ENCODE data around the gene LYRM7.
"Not testable (repeated sequence)": the region's sequence is repeated elsewhere in the genome, so short reads cannot be mapped to it uniquely, and the experiment has no call there.

LYRM7 gene

DNA sequence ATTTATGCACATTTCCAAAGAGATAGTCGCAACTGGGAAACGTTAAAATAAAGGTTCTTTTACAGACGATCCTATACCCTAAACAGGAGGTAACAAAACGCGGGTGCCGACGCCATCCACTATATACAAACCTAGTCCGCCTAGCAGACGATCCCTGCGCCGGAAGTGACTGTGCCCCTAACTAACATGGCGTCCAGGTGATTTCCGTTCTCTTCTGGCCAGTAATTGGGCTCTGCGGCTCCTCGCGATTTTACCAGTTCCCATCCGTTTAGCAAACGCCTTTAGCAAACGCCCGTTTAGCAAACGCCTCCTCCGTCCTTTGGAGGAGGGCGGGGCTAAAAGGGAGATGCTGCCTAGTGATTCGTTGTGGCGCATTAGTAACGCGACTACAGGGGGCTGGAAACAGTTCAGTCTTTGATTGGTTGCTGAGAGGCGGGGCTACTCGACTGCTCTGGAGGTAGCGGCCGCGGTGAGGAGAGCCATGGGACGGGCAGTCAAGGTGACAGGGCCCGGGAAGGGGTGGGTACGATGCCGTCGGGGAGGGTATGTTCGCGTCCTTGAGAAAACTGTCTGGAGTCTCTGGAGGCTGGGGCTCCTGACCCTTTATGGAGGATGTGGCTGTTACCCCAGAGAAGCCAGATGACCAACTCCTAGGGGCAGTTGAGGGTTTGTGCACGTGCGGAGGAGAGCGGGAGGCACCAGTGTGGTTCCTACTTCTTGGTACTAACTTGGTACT lies at the start of gene LYRM7:
TSS of gene LYRM7 (plus strand) at position 405 of the 736 bp plus-strand sequence. CDS start at position 482, 77 bp downstream.
- DNase-seq, result peak; percentile 100

DNA sequence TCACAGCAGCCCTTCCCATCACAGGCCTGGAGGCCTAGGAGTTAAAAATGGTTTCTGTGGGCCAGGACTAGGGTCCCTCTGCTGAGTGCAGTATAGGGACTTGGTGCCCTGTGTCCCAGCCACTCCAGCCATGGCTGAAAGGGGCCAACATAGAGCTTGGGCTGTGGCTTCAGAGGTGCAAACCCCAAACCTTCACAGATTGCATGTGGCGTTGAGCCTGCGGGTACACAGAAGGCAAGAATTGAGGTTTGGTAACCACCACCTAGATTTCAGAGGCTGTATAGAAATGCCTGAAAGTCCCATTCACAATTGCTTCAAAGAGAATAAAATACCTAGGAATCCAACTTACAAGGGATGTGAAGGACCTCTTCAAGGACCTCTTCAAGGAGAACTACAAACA lies 43.5 kb upstream of the LYRM7 start:
- not testable (repeated sequence) for DNase-seq

DNA sequence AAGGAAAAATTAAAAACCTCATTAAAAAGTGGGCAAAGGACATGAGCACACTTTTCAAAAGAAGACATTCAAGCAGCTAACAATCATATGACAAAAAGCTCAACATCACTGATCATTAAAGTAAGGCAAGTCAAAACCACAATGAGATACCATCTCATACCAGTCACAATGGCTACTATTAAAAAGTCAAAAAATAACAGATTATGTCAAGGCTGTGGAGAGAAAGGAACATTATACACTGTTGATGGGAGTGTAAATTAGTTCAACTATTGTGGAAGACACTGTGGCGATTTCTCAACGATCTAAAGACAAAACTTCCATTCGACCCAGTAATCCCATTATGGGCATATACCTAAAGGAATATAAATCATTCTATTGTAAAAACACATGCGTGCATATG lies 41.4 kb upstream of the LYRM7 start:
- no peak for DNase-seq

DNA sequence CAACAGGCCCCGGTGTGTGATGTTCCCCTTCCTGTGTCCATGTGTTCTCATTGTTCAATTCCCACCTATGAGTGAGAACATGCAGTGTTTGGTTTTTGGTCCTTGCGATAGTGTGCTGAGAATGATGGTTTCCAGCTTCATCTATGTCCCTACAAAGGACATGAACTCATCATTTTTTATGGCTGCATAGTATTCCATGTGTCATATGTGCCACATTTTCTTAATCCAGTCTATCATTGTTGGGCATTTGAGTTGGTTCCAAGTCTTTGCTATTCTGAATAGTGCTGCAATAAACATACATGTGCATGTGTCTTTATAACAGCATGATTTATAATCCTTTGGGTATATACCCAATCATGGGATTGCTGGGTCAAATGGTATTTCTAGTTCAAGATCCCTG lies 37.7 kb upstream of the LYRM7 start:
- not testable (repeated sequence) for DNase-seq

DNA sequence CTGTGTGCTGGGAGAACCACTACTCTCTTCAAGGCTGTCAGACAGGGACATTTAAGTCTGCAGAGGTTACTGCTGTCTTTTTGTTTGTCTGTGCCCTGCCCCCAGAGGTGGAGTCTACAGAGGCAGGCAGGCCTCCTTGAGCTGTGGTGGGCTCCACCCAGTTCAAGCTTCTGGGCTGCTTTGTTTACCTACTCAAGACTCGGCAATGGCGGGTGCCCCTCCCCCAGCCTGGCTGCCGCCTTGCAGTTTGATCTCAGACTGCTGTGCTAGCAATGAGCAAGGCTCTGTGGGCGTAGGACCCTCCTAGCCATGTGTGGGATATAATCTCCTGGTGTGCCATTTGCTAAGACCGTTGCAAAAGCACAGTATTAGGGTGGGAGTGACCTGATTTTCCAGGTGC lies 32.3 kb upstream of the LYRM7 start:
- not testable (repeated sequence) for DNase-seq

DNA sequence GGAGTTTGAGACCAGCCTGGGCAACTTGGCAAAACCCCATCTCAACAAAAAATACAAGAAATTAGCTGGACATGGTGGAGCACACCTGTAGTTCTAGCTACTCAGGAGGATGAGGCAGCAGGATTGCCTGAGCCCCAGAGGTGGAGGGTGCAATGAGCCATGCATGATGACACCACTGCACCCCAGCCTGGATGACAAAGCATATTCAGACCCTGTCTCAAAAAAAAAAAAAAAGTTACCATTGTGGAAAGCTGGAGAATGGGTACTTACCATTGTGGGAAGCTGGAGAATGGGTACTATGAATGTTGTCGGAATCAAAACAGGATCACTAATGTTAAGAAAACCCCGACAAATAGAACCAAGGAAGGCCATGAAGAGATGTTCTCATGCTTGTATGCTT lies 31.4 kb upstream of the LYRM7 start:
- no peak for DNase-seq

DNA sequence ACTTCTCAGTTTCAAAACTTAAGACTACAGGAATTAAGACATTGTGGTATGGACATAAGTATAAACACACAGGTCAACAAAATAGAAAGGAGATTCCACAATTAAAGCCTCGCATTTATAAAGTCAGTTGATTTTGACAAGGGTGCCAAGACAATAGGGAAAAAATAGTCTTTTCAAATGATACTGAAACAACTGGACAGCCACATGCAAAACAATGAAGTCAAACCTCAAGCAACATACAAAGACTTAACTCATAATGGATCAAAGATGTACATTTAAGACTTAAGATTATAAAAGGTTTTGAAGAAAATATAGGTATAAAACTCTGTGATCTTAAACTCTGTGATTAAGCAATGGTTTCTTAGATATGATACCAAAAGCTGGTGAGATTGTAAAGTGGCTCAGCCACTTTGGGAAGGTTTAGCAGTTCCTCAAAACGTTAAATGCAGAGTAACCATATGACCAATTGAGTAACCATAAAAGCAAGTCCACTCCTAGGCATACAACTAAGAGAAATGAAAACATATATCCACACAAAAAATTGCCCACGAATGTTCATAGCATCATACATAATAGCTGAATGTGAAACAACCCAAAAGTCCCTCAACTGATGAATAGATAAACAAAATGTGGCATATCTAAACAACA lies 27.6 kb upstream of the LYRM7 start:
- no peak for DNase-seq

DNA sequence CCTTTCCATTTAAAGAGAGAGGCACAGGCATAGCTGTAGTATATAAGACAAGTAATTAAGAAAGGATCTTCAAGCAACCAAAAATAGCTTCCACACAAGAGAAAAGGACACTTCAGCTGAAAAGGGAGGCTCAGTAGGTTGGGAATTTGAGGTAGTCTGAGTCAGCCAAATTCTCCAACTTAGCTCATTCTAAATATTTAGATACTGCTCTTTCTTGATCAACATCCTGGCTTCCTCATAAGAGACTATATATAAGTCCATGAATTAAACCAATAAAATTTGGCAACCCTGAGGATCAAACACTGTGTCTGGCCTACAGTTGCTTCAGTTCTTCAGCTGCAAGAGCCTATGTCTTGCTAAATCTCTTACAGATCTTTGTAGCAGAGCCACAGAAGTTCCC lies 23.5 kb upstream of the LYRM7 start:
- no peak for DNase-seq

DNA sequence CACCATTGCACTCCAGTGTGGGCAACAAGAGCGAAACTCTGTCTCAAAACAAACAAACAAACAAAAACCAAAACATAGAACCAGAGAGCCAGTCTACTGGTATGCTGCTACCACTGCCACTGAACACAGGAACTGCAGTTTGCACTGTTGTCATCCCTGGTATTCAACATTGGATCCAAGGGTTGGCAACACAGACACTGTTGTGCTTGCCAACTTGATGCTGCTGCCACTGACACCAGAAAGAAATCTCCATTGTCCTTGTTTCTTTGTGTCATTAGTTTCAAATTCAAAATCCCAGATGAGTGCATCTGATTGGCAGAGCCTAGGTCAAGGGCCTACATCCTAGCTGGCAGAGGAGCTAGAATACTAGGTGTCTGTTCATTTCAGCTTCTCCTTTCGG lies 21.9 kb upstream of the LYRM7 start:
- DNase-seq, result no peak

DNA sequence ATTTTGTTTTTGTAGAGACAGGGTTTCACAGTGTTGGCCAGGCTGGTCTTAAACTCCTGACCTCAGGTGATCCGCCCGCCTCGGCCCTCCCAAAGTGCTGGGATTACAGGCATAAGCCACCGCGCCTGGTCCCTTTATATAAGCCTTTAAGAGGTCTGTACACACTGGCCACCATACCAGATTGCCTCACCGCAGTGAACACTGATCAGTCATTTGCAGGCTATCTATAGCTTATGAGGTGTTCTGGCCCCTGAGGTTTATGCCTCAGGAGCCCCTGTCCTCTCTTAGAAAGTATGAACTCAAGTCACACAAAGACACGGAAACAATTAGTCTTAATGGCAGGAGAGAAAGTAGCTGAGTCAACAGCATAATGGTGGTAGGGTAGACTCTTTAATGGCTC lies 20.3 kb upstream of the LYRM7 start:
- DNase-seq, result no peak

DNA sequence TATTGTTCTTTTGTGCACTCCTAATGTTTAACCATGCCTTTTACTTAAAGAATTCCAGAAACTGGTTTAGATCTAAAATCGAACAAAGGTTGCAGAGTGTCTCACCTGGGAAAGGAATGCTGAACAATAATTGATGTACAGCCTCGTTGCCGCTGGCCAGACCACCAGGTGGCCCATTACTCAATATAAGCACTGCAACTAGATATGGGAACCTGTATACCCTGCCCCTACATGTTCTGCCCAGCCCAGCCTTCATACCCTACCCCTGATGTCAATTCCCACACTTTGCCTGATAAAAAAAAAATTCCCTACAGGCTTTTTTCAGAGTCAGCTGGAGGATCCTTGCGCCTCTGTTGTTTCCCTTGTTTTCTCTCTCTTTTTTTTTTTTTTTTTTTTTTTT lies 19.5 kb upstream of the LYRM7 start:
- DNase-seq, result no peak

DNA sequence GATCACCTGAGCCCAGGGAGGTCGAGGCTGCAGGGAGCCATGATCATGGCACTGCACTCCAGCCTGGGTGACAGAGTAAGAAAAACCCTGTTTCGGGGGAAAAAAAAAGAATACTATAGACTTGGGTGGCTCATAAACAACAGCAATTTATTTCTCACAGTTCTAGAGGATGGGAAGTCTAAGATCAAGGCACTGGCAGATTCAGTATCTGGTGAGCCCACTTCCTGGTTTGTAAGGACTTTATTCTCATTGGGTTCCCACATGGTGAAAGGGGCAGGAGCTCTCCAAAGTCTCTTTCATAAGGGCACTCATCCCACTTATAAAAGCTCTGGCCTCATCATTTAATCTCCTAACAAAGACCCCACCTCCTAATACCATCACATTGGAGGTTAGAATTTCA lies 14.4 kb upstream of the LYRM7 start:
- no peak for DNase-seq

DNA sequence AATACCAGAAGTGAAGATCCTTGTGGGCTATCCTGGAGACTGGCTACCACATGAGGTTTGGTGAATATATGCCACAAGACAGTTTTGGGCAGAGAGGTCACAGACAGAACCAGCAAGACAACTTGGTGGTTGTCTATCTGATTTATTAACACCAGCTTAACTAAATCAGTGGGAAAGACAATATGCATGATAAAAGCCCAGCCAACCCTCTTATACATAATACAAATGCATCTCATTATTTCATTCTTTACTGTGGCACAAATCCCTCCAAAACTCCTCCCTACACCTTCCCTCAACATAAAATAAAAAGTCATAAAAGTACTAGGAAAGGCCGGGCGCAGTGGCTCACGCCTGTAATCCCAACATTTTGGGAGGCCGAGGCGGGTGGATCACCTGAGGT lies 13.8 kb upstream of the LYRM7 start:
- DNase-seq, result no peak

DNA sequence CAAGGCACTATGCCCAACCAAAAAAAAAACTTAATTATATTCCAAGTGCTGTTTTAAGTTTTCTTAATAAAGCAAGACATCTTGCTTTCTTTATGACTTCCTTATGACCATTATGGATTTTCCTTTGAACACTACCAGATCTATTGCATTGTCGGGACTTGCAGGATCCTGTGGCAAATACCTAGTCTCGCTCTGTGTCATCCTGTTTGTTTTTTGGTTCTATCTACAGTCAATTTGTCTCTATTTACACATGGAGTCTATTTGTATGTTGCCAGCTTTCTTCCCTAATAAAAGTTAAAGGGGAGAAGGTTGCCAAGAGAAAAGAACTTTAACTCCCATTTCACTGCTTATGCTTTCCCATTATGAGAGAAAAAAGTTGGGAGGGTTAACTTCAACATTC lies 10.6 kb upstream of the LYRM7 start:
- DNase-seq, result no peak

DNA sequence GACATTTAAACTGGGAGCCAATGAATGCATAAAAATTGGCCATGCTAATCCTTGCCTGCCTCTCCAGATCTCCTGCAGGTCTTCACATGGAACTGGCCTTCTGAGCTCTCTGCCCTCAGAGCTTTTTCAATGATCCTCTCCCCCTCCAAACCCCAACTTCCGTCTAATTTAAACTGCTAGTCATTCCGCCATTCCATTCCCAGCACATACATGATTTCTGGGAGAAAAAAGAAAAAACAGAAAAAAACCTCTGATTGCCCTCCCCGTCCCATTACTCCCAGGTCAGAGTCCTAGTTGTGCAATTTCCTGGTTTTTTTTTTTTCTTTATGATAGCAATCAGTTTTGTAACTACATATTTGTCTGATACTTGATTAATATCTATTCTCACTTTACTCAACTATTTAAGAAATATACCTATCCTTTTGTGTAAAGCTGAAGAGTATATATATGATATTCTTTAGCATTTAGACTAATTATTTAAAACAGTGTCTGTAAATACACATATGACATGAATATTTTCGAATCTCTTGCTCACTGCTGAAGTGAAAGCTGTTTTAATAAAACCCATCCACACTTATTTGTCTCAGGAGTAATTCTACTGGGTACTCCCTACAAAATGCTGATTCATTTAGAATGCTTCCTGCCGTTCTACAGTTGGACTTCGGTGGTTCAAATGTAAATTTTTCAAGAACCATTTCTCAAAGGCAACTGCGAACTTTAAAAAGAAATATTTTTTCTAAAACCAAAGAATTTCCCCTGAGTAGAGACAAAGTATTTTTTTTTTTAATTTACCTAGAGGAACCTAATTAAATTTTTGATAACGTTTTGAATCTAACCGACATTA lies 7.2 kb upstream of the LYRM7 start:
- peak in 1 of 2 experiments; percentile 22 for DNase-seq

DNA sequence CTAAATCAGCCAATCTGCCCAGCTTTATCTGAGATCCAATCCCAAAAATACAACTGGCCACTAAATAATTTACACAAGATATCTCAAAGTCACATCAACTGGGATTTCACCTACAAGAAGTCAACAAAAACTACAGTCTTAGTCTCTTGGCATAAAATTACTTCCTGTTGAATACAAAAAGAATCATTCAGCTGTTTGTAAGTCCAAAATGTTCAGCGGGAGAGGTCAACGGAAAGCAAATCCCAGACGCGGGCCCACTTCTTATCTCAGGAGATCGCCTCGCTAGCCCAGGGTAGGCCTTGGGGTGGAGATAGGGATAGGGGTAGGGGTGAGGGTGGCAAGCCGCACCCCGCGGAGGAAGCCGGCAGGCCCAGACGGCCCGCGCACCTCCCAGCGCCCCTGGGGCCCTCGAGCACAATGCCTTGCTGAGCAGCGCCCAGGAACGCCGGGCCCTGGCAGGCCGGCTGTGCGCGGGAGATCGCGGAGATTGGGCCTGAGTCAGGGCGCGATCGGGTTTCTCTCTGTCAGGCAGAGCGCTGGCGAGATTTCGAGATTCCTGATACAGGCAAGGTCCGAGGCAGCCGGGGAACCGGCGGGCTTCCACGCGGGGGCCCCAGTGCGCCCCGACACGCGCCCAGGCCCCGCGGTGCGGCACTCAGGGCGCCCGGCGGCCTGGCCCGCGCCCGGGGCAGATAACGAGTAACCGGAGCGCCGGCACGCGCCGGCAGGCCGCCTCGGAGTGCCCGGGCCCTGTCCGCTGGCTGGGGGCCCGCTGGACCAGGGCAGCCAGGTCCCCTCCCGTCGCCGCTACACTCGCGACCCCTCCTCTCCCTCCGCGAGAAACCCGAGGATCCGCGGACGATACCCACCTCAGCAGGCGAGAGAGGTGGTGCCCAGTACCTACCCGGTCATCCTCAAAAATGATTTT lies 6.3 kb upstream of the LYRM7 start:
- peak; percentile 14 to 80 for DNase-seq

DNA sequence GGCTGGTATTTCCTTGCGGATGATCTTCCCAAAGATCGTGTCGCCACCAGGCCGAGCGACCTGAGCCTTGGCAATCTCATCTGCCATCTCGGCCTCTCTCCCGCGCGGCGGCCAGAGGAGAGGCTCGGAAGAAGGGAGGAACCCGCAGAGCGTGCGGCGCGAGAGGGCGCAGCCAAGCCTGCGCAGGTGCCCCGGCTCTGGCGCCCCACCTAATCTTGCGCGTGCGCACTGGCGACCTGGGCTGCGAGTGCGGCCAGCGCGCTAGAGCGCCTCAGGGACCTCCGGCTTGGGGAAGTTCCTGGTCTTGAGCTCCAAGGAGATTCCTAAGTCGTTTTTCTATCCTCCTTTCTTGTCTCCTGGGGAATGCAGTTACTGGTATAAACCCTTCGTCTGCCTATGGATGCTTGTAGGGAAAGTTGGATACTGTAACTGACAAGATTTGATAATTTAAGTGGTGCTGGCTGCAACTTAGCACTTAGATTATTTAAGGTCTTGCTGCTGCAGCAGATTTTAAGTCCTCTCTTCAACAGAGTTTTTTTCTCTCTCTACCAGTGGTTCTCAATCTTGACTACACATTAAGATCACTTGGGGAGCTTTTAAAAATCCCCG lies 5.5 kb upstream of the LYRM7 start, which contains the start of gene HINT1:
TSS of gene HINT1 (minus strand) at position 138 of the 609 bp plus-strand sequence. CDS start at position 87, 51 bp downstream.
- peak; percentile 64 to 92 for DNase-seq

DNA sequence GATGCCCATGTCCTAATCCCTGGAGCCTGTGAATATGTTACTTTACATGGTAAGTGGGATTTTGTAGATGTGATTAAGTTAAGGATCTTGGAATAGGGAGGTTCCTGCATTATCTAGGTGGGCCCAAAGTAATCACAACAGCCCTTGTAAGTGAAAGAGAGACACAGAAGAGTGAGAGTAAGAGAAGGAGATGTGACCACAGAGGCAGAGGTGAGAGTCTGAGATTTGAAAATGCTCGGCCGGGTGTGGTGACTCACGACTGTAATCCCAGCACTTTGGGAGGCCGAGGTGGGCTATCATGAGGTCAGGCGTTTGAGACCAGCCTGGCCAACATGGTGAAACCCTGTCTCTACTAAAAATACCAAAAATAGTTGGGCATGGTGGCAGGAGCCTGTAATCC lies 3.1 kb upstream of the LYRM7 start:
- DNase-seq, result no peak

DNA sequence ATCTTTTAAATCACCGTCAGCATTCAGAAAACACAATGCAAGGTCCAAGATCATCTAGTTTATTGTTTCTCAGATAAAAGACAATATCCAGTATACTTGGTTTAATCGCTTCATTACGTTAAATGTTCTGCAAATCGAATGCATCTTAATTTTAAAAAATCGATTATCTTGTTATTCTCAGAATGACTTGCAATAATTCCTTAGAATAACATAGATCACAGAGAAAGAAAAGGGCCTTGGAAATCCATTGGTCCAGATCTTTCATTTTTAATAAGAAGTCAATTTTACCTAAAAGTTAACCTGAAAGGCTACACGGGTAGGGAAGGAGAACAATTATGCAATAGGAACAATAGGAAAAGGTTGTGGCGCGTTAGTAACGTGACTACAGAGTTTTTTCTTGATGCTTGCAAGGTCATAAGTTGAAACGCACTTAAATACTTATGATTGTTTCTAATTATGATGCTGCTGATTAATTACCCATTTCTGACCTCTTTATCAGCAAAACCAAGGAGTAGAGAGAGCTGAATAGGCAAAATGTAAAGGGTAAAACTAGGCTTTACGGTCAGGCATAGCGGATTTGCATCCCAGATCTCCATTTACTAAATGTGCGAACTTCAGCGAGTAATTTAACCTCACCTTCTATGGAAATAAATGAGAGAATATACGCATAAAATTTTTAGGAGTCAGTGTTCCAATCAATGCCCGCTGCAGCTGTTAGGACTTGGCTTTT lies 769 bp upstream of the LYRM7 start:
- DNase-seq, result peak in 1 of 2 experiments; percentile 35

DNA sequence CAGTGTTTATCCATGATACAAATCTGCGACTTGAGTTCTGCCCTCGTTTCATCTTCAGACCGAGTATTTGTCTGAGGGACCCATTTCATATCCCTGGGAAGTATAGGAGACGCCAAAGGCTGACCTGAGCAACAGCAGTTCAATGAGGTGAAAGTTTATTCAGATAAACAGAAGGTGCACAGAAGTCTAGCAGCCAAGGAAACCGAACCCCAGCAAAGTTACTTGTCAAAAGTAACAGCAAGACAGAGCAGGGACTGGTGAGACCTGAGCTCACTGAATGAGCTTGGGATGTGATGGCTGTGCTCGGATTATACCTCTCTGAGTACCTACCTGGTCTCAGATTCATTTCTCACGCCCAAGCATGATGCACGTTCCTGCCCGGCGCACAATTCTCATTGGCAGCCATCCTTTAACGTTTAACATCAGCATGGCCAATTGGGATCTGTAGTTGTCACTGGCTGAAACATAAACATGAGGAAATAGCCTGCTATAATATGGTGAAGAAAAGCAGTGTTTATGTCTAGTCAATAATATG lies 599 bp downstream of the LYRM7 start:
- no peak for DNase-seq

DNA sequence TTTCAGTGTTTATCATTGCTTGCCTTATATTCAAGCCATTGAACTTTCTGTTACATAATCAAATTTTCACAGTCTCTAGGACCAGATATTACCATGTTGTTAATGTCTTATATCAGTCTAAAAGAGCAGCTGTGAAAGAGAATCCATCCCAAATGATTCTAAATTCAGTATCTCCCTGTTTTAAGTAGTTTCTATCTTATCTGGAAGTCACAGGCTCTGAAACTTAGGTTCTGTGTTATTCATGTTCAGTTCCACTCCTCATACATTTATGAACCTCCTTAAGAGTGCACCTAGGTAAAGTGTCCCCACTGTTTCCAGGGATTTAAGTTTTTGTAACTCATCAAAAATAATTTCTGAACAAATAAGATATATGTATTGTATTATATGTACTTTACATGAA lies 9.7 kb downstream of the LYRM7 start:
- no peak for DNase-seq
